Chondrocyte (in vitro differentiated cells): ENCODE results near the gene ADAMTS18. TPM values are rescaled to one million over a fixed set of nuclear protein-coding genes. Genes with fewer than 3 reads are reported as not detected.

Source experiments
- DNase-seq: peaks from one replicate; pipeline ENCODE4 v3.0.0; 2021; ENCODE audit warnings: mixed read lengths, low spot score
- H3K27ac Mint-ChIP-seq: one replicate; pipeline ENCODE4 v1.8.0; 2021; ENCODE audit warnings: mild to moderate bottlenecking, moderate library complexity, mixed read lengths; ENCODE audit not compliant: unreplicated experiment
- H3K27me3 Mint-ChIP-seq: 2 replicates; pipeline ENCODE4 v1.8.0; 2021; ENCODE audit warnings: low read depth, mixed read lengths
- H3K36me3 Mint-ChIP-seq: 2 replicates; pipeline ENCODE4 v1.8.0; 2021; ENCODE audit warnings: low read depth, mixed read lengths
- H3K4me1 Mint-ChIP-seq: 2 replicates; pipeline ENCODE4 v1.8.0; 2021; ENCODE audit warnings: low read depth, mild to moderate bottlenecking, mixed read lengths
- H3K4me3 Mint-ChIP-seq: one replicate; pipeline ENCODE4 v1.8.0; 2021; ENCODE audit warnings: mild to moderate bottlenecking, moderate library complexity, mixed read lengths; ENCODE audit not compliant: unreplicated experiment
- H3K9me3 Mint-ChIP-seq: 2 replicates; pipeline ENCODE4 v1.8.0; 2021; ENCODE audit warnings: low read depth, mixed read lengths
- CTCF ChIP-seq: fragments of 200-600 bp; sonication (generic); IDR thresholded peaks from 2 replicates; pipeline ENCODE4 v1.5.0; 2021; ENCODE audit warnings: antibody characterized with exemption, mild to moderate bottlenecking, moderate library complexity
- total RNA-seq: library from RNA; stranded (reverse); gene quantifications from 3 replicates; pipeline ENCODE4 v1.2.1, GENCODE V29; 2021

Gene ADAMTS18
- total RNA-seq, 1 donor from 2014 or later = not detected

- DNase-seq = no peak
- no peak overlapping the region for H3K4me3 Mint-ChIP-seq
- peaks cover 30% of the 10 kb centered on the region for H3K27me3 Mint-ChIP-seq
- H3K36me3 Mint-ChIP-seq = peaks cover 3% of the 10 kb centered on the region
- TF ChIP-seq CTCF = no peak
- no peak overlapping the region for H3K27ac Mint-ChIP-seq
- peaks cover 8% of the 10 kb centered on the region for H3K9me3 Mint-ChIP-seq
- no peaks in the 10 kb centered on the region for H3K4me1 Mint-ChIP-seq
These were observed 60.5 kb downstream of the ADAMTS18 start for GRCh38 chr16:77374384-77374783.

- peaks cover 8% of the 10 kb centered on the region for H3K9me3 Mint-ChIP-seq
- H3K36me3 Mint-ChIP-seq = peaks cover 3% of the 10 kb centered on the region
- H3K27ac Mint-ChIP-seq = no peak overlapping the region
- DNase-seq = no peak
- H3K27me3 Mint-ChIP-seq = peaks cover 30% of the 10 kb centered on the region
- H3K4me1 Mint-ChIP-seq = no peaks in the 10 kb centered on the region
- TF ChIP-seq CTCF = no peak
- no peak overlapping the region for H3K4me3 Mint-ChIP-seq
These were observed 61.1 kb downstream of the ADAMTS18 start for GRCh38 chr16:77373726-77374125.

GRCh38 chr16:77364770-77365169 is 70.1 kb downstream of the ADAMTS18 start:
- Mint-ChIP-seq H3K36me3 (no peaks in the 10 kb centered on the region), H3K4me3 (no peak overlapping the region), H3K27ac (no peak overlapping the region), H3K9me3 (no peaks in the 10 kb centered on the region), H3K4me1 (no peaks in the 10 kb centered on the region), H3K27me3 (peaks cover 20% of the 10 kb centered on the region)
- DNase-seq = no peak
- no peak for TF ChIP-seq CTCF

- Mint-ChIP-seq H3K27me3 (peaks cover 27% of the 10 kb centered on the region), H3K4me3 (no peak overlapping the region), H3K4me1 (no peaks in the 10 kb centered on the region), H3K9me3 (no peaks in the 10 kb centered on the region), H3K36me3 (no peaks in the 10 kb centered on the region), H3K27ac (no peak overlapping the region)
- TF ChIP-seq CTCF = no peak
- no peak for DNase-seq
These were observed 75.8 kb downstream of the ADAMTS18 start for GRCh38 chr16:77359065-77359502.

- TF ChIP-seq CTCF = no peak
- Mint-ChIP-seq H3K27ac (no peak overlapping the region), H3K4me1 (no peaks in the 10 kb centered on the region), H3K36me3 (no peaks in the 10 kb centered on the region), H3K27me3 (peaks cover 40% of the 10 kb centered on the region), H3K4me3 (no peak overlapping the region), H3K9me3 (no peaks in the 10 kb centered on the region)
- no peak for DNase-seq
These were observed 81.1 kb downstream of the ADAMTS18 start for GRCh38 chr16:77353587-77354263.
